GM08714 (cell line): ENCODE measurements around the gene LEKR1.
"Not testable (repeated sequence)": the region's sequence is repeated elsewhere in the genome, so short reads cannot be mapped to it uniquely, and the experiment has no call there.

Experiments used
- H3K4me3 ChIP-seq: fragments of 200-500 bp; sonication (Bioruptor generic); 2 replicates; pipeline ENCODE4 v1.5.1; 2014; ENCODE audit warnings: mild to moderate bottlenecking, low read length, inconsistent platforms
- ZNF274 ChIP-seq: IDR thresholded peaks from 2 replicates; pipeline ENCODE4 v1.6.1; 2012; ENCODE audit warnings: mild to moderate bottlenecking, low read depth, low read length

Gene LEKR1

DNA sequence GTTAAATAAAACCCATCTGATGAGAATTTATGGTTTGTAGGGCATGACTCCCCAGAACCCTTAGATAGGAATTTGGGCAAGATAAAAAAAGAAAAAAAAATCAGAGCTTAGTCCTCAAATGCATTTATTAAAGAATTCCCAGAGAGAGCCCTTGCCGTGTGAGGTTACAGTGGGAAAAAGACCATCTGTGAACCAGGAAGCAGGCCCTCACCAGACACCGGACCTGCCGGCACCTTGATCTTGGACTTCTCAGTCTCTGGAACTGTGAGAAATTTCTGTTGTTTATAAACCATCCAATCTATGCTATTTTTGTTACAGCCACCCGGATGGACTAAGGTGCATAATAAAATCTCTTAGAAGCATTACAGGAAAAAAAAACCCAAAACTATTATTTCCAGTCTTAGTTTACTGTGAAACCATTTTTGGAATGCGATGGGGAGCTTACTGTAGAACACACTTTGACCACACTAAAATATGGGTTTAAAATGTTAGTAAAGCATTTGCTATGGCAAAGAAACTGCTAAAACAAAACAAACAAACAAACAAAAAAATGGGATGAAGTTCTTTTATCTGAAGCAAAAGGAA is 72.2 kb downstream of the LEKR1 start:
- no peak overlapping the region for H3K4me3 ChIP-seq
- TF ChIP-seq ZNF274, result no peak

DNA sequence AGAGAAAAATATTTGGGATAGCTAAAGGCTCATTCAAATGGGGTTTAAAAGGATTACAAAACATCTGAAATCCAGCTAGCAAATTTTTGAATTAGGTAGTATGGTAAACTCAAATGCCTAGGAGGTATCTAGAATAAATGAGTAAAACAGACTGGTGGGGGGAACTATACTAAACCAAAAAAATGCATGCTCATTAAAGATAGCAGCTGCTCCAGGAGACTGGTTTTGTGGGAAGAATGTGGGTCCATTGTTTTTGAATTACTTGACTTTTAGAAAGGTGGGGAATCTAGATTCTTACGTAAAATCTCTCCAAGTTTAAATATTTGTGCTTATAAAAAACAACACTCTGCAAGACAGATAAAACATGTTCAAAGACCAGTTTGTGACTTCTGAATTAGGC is 73.8 kb downstream of the LEKR1 start:
- no peak for TF ChIP-seq ZNF274
- H3K4me3 ChIP-seq, result no peak overlapping the region

DNA sequence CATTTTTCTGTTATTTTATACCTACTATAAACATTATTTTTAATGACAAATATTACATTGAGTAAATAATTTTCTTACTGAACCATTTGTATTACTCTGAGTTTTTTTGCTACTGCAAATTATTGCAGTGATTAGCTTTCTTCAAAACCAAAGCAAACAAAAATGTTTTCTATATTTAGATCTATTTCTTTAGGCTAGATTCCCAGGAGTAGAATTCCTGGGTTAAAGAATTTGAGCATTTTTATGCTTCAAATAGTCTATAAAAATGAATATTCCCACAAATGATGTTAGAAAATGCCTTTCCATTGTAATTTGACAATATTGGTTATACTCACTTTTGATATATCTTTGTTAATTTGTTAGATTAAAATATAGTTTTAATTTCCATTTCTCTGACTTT is 76.8 kb downstream of the LEKR1 start:
- no peak overlapping the region for H3K4me3 ChIP-seq
- no peak for TF ChIP-seq ZNF274

DNA sequence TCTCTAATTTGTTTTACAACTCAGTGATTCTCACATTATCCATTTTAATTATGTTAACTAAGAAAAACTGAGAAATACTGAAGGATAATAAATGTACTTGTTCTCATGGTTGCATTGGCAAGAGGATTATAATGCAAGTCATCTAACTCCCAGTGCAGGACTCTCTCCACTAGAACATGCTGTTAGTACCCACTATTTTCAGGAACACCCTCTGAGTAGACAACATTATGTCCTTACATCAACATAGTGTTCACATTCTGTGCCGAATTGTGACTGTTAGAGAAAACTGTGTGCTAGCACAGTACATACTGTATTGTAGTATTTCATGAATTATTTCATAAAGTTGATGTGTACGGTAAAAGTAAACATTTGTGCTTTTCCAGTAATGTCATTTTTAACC is 80.1 kb downstream of the LEKR1 start:
- no peak overlapping the region for H3K4me3 ChIP-seq
- TF ChIP-seq ZNF274, result no peak

DNA sequence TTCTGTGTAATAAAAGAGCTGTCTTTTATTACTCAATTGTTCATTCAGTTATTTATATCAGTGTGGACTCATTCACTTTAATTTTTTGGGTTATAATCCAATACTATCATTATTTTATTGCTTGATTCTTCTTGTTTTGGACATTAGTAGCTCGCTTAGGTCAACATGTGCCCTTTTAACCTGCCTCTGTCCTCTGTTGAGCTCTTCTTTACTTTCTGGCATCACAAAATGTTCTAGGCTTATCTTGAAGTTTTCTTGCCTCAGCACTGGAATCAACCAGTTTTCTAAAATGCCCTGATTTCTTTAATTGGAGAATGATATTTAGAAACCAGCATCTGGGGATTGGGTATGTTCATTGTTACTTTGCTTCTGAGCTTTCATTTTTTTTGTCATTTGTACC is 82.2 kb downstream of the LEKR1 start:
- no peak for TF ChIP-seq ZNF274
- H3K4me3 ChIP-seq, result no peak overlapping the region

DNA sequence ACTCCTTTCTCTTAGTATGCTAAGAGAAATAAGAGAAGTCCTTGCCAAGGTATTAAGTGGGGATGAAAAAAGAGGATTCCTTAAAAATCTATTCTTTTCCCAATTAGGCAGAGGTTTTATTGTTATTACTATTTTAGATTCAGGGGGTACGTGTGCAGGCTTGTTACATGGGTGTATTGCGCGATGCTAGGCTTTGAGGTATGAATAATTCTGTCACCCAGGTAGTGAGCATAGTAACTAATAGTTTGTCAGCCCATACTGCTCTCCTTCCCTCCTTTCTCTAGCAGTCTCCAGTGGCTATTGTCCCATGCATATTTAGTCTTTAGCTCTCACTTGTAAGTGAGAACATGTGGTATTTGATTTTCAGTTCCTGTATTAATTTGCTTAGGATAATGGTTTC is 83.9 kb downstream of the LEKR1 start:
- TF ChIP-seq ZNF274, result no peak
- no peak overlapping the region for H3K4me3 ChIP-seq

DNA sequence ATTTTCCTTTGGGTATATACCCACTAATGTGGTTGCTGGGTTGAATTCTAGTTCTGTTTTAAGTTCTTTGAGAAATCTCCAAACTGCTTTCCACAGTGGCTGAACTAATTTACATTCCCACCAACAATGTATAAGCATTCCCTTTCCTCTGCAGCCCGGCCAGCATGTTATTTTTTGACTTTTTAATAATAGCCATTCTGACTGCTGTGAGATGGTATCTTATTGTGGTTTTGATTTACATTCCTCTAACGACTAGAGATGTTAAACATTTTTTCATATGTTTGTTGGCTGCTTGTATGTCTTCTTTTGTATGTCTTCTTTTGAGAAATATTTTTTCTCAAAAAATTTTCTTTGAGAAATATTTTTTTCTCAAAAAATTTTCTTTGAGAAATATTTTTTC is 84.7 kb downstream of the LEKR1 start:
- H3K4me3 ChIP-seq, result not testable (repeated sequence)

DNA sequence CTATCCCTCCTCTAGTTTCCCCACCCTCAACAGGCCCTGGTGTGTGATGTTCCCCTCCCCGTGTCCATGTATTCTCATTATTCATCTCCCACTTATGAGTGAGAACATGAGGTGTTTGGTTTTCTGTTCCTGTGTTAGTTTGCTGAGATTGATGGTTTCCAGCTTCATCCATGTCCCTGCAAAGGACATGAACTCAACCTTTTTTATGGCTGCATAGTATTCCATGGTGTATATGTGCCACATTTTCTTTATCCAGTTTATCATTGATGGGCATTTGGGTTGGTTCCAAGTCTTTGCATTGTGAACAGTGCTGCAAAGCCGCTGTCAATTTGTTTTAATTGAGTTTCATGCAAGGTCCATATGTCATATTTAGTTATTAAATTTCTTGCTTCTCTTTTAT is 88.1 kb downstream of the LEKR1 start:
- H3K4me3 ChIP-seq, result not testable (repeated sequence)

DNA sequence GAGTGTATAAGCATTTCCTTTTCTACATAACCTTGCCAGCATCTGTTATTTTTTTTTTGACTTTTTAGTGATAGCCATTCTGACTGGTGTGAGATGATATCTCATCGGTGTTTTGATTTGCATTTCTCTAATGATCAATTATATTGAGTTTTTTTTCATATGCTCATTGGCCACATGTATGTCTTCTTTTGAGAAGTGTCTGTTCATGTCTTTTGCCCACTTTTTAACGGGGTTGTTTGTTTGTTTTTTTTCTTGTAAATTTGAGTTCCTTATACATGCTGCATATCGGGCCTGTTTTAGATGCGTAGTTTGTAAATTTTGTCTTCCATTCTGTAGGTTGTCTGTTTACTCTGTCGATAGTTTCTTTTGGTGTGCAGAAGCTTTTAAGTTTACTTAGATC is 89.2 kb downstream of the LEKR1 start:
- H3K4me3 ChIP-seq, result no peak overlapping the region
- TF ChIP-seq ZNF274, result no peak

DNA sequence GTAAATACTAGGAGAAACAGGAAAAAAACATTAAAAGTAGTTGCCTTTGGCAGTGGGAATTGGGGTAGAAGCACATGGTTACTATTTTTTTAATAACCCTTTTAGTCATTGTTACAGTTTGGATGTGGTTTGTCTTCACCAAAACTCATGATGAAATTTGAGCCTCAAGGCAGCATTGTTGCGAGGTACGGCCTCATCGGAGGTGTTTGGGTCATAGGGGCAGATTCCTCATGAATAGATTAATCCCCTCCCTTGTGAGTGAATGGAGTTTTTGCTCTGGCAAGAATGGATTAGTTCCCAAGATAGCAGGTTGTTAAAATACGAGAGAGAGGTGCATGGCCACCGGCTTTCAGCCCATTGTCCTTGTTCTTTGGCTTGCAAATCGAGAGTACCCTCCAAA is 92.6 kb downstream of the LEKR1 start:
- no peak for TF ChIP-seq ZNF274
- no peak overlapping the region for H3K4me3 ChIP-seq

DNA sequence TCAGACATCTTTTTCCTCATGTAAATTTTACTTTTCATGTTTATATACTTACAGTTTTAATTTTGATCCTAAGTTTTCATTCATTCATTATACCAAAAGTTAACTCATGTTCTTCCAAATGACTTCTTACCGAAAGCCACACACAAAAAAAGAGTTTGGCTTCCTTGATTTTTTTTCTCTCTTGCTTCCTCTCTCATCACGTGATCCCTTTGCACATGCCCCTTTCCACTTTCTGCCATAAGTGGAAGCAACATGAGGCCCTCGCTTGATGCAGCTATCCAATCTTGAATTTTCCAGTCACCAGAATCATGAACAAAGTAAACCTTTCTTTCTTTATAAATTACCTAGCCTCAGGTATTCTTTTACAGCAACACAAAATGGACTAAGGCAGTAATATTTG is 93.7 kb downstream of the LEKR1 start:
- TF ChIP-seq ZNF274, result no peak
- no peak overlapping the region for H3K4me3 ChIP-seq

DNA sequence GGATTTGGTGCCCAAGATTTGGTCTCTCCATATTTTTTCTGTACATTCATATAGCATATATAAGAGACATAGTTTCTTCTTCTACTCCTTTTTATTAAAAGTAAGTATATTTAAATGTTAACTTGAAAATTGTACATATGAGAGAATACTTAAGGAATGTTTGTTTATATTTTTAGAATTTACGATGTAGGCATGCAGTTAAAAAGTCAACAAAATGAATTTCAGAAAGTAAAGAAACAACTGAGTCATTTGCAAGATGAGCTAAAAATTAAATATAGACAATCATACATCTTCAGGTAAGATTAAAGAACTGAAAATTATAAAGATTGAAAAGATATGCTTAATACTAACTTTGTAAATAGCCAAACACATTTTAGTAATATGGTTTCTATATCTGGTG is 94.2 kb downstream of the LEKR1 start:
- TF ChIP-seq ZNF274, result no peak

DNA sequence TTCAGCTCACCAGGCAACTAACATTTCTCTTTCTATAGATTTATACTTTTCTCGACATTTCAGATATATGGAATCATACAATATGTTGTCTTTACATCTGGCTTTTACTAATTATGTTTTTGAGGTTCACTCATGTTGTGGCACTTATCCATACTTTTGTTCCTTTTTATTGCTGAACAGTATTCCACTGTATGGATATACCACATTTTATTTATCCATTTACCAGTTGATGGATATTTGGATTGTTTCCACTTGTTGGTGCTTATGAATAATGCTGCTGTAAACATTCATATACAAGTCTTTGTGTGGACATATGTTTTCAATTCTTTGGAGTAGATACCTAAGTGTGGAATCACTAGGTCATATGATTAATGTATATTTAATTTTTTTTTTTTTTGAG is 97.2 kb downstream of the LEKR1 start:
- H3K4me3 ChIP-seq, result no peak overlapping the region
- TF ChIP-seq ZNF274, result no peak

More for the DNA sequence above, 94.2 kb downstream of the LEKR1 start:
- H3K4me3 ChIP-seq, result no peak overlapping the region

DNA sequence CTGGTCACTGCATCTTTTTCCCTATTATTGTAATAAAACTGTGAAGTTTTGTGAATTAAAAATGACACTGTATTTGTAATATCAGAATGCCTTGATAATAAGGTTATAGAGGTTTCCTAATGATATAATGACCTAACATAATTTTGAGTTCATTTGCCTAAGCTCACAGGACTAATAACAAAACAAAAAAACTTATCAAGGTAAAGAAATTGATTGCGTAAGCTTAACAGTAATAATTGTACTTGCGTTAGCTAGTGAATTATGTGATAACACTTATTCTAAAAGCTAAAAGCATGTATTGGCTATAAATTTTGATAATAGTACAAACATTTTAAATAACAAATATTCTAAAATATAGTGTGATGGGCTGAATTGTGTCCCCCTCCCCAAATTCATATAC is 112.6 kb downstream of the LEKR1 start:
- no peak for TF ChIP-seq ZNF274
- H3K4me3 ChIP-seq, result no peak overlapping the region

DNA sequence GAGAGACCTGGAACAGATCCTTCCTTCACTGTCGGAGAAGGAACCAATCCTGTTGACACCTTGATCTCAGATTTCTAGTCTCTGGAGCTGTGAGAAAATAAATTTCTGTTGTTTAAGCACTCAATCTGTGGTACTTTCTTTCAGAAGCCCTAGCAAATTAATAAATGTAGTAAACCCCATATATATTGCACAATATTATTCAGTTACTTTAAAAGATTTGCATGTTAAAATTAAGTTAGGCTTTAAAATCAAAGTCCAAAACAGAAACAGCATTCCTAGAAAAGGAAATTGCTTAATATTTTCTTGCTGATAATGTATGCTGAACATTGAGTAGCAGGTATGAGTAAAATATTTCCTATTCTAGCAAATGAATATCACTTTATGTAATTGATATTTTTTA is 113.2 kb downstream of the LEKR1 start:
- no peak for TF ChIP-seq ZNF274
- H3K4me3 ChIP-seq, result no peak overlapping the region

DNA sequence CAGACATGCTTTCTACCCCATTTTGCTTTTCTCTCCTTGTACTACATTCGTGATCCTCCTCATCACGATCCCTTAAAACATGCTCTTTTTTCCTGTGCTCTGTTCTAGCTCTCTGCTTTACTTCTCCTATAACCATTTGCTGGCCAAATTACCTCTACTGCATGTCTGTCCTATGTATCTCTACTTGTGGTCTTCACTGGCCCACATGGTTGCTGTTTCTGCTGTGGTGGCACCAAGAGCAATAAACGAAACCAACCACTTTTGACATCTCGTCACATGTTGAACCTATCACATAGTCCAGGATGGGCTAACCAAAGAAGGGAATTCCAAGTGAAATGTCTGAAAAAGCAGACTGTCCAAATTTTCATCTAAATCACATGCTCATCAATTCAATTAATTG is 115.2 kb downstream of the LEKR1 start:
- H3K4me3 ChIP-seq, result no peak overlapping the region
- TF ChIP-seq ZNF274, result no peak
